Tongue (tissue), 2 donors: ENCODE results near the gene UCHL3. TPM values are rescaled to one million over a fixed set of nuclear protein-coding genes. Genes with fewer than 3 reads are reported as not detected.
"Not testable (repeated sequence)": the region's sequence is repeated elsewhere in the genome, so short reads cannot be mapped to it uniquely, and the experiment has no call there.

Experiments used
- DNase-seq: peaks from one replicate; pipeline ENCODE4 v3.0.0-alpha.2; 2015
- total RNA-seq: library from RNA; depleted of rRNA; stranded (reverse); fragments of >200 nt; gene quantifications from one replicate; pipeline ENCODE4 v1.2.3, GENCODE V29; 2014

UCHL3 gene
- 18.5 TPM for total RNA-seq

DNA sequence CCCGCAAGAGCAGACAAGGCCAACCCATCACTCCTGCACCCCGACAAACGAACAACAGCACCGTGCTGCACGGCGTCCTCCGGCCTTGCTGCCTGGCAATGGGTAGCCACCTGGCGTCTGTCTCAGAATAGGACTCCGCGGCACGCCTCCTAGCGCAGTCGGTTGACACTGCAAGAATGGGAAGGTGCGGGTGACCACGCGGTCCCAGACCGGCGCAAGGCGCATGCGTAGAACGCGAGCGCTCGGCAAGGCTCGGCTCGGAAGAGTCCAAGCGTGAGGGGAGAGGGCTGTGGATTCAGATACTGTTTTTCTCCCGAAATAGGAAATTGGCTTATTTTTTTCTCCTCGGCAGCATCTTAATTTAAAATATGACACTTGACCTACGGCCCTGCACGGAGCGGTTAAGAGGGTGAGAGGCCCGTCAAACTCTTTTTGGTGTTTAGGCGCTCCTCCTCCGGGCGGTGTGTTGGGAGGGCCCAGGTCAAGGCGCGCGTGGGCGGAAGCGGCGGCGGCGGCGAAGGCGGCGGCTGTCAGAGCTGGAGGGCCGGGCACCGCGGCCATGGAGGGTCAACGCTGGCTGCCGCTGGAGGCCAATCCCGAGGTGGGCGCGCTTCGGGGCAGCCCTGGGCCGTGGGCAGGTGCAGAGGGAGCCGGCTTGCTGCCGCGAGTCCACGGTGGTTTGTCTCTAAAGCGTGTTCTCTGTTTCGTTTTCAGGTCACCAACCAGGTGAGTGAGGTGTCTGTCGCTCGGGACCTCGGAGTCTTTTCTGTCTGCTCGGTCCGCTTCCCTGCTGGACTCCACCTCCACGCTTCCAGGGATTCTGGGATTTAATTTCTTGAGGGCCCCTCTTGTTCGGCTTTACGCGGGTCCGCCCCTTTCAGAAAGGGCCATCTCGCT lies at the start of gene UCHL3:
TSS of gene UCHL3 (plus strand) at position 530 of the 897 bp plus-strand sequence. CDS start at position 560, 30 bp downstream.
- DNase-seq = peak; percentile 98

DNA sequence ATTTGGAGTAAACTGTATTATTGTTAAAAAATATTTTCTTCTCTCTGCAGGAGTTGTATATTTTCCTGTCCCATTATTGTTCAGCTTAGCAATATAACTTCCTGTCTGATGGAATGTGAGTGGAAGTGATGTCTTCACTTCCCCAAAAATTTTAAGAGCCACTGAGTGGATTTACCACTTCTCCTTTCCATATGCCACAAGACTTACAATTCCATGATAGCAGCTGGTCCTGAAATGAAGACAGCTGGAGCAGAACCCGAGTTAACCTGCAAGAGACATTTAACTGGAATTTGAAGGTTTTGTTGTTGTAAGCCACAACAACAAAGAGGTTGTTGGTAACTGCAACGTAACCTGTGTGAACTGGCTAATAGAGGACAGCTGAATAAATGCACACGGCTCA lies 44.3 kb upstream of the UCHL3 start:
- peak; percentile 15 for DNase-seq

DNA sequence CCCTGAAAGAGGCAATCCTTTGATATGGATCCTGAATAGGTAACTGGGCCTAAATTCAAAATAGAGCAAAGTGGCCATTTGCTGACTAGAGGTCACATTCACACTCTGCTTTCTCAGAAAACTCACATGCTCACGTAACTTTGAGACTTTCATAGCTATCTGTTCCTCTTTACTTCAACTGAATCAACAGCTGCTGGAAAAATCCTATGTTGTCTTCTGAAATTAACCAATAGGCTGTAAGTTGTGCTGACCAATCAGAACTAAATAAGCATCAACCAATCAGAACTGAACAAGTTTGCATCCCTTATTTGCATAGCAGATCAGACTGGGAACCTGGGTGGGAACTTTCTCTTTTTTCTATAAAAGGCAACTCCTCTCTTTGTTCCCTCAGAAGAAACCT lies 43.6 kb upstream of the UCHL3 start:
- no peak for DNase-seq

DNA sequence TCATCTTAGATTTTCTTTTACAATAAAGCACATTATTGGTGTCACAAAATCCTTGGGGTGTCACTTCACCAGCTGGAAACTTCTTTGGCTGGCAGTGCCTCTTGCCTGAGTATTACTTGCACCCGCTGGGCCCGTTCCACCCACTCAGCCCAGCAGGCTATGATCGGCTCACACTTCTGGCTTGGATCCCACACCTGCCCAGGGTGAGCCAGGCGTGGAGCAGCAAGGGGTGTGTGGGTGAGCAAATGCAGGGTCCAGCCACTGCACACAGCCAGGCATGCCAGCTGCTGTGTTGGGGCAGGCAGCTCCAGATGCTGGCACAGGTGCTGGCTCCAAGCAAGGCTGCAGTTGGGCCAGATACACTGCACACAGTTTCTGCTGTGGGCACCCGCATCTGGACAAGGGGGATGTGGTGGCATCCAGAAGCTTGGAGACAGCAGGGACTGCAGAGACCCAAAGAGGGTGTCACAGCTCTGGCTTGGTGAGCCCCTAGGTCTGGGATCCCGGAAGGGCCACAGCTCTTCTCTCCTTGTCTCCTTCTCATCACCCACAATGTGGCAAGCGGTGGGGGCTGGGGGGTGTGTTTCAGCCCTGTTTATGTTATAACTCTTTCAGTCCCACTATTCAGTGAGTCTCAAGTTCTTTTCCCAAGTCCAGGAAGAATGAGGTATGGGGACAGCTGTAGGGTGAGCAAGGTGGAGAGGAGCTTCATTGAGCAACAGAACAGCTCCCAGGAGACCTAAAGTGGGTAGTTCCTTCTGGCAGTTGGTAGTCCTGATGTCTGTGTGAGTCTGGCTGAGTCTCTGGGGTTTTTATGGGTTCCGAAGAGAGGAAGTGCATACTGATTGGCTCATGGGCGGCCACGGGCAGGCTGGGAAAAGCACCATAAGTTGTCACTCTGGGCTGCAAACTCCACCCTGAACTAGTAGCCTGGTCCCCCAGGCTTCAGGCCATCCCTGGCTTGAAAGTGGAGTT lies 42.3 kb upstream of the UCHL3 start:
- DNase-seq = peak; percentile 51

GRCh38 chr13:75508002-75508548 lies 41.5 kb upstream of the UCHL3 start:
- no peak for DNase-seq

DNA sequence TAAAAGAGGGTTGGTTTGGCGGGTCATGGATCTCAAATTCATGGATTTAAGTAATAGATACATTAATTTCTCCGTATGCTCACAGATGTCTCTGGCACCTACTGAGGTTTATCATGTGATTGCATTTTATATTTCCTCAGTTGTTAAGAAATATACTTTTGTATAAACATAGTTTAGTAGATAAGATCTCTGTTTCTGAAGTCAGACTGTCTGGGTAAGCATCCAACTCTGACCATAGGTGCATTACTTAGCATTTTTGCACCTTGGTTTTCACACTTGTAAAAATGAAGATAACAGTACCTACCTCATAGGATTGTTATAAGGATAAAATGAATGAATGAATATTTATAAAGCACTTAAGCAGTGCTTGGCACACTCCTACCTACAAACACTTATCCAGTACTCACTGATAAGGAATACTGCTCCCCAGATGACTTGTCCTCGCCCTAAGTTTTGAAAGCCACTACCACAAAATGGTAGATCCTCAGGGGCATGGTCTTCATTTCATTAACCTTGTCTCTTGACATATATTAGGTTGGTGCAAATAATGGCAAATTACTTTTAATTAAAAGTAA lies 38.5 kb upstream of the UCHL3 start:
- DNase-seq = no peak

- peak; percentile 10 for DNase-seq
Observed at GRCh38 chr13:75512253-75512652, 37.3 kb upstream of the UCHL3 start.

- no peak for DNase-seq
Observed at GRCh38 chr13:75513271-75513670, 36.3 kb upstream of the UCHL3 start.

DNA sequence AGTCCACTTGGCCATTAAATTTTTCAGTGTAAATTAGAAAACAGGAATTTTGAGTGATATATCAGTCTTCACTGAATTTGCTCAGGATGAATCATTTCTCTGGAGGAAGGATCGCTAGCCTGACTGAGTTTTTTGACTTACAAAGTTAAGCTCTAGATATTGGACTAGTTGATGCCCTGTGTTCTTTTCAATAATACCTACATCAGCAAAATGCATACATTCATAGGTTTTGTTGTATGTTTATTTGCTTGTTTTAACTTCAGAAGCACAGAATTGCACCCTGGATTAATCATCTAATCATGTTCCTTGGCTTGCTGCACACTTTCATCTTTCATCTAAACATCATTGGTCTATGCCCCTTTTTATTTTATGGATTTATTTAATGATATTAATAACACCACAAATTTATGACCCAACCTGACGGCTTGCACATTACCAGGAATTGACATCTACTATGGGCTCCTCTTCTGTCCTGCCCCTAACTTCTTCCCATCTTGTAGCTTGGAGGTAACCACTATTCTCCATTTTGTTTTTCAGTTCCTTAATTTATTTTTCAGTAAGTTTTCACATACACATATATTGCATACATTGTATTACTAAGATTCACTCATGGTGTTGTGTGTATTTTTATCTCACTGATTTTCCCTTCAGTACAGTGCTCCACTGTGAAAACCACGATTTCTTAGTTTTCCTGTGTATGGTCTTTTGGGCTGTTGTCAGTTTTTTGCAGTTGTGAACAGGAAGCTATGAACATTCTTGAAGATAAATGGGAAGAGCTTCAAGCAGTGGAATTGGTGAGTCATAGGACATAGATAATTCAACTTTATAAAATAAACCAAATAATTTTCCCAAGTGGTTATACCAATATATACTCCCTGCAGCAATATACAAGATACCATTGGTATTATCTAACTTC lies 35.3 kb upstream of the UCHL3 start:
- no peak for DNase-seq

- DNase-seq = no peak
Observed at GRCh38 chr13:75518439-75519088, 31.0 kb upstream of the UCHL3 start.

DNA sequence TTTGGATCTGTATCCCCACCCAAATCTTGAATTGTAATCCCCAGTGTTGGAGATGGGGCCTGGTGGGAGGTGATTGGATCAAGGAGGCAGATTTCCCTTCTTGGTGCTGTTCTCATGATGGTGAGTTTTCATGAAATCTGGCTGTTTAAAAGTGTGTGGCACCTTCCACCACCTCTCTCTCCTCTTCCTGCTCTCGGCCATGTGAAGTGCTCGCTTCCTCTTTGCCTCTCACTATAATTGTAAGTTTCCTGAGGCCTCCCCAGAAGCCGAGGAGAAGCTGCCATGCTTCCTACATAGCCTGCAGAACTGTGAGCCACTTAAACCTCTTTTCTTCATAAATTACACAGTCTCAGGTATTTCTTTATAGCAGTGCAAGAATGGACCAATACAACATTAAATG lies 27.6 kb upstream of the UCHL3 start:
- DNase-seq = no peak

DNA sequence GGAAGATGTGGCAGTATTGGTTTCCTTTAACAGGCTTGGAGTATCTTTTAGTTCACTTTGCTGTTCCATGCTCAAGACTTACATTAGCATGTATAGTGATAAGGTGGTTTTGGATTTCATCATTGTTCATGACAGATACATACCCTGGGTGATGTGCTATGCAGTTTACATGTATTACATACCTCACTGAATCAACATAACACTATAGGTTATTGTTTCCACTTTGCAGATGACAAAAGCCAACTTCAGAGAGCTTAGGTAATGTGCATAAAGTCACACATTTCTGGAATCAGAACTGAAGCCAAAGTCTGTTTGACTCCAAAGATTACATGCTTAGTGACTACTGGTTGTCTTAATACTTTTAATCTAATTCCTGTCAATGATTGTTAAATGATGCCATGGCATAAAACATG lies 19.0 kb upstream of the UCHL3 start:
- DNase-seq = no peak

- no peak for DNase-seq
Observed at GRCh38 chr13:75533861-75534260, 15.7 kb upstream of the UCHL3 start.

DNA sequence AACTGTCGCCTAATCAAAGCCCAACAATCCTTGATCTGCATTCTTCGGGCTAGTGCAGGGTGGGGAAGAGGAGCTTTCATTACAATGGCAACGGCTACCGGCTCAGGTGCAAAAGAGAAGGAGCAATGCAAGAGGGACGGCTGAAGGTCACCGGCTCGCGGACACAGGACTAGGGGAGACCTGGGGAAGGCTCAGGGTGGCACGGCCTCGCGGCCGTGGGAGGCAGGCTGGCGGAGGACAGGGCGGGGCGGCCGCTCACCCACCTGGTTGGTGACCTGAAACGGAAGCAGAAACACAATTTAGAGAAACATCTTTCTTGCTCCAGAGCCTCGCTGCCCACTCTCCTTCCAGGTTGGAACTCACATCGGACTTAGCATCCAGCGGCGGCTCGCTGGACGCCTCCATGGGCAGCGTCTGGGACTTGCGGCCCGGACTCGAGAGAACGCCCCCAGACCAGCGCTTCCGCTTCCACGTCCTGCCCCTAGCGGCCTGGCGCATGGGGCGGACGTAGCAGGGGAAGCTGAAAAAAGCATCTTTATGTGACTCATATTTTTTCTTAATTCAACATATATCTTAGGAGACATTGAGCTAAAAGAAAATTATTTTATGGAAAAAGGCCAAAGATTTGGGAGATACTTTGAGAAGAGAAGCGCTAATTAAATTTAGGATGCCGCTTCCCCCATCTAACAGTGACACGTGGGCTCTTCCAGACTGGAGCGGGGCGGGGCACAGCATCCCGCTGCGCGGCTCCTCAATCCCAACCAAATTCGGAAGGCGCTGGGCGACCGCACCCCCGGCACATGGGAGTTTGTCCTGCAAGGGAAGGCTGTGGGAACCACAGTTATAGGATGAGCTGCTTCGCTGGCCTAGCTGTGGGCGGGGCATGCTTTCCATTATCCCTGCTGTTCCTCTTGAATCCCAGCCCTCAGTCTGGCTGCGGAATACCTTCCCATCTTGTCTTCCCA lies 11.9 kb upstream of the UCHL3 start, which contains the start of gene COMMD6:
TSS of gene COMMD6 (minus strand) at position 441 of the 965 bp plus-strand sequence. CDS start at position 405, 36 bp downstream.
- DNase-seq = peak; percentile 91

DNA sequence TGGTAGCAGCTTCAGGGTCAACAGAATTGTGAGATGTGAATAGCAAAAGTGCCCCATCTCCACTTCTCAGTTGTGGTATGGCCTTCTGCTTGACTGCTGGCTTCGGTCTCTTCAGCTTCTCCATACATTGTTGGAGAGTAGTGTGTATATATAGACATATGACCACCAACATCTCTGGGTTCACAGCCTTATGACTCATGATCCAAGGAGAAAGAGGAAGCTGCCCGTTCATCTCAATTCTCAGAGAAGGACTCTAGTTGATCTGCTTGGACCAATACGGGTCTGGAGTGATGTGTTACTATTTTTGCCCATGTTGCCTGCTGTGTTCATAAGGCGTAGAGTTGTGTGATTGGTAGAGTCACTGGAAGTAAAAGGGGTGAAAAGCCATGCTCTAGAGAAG lies 8.3 kb upstream of the UCHL3 start:
- DNase-seq = no peak

GRCh38 chr13:75541961-75542360 lies 7.6 kb upstream of the UCHL3 start:
- DNase-seq = no peak

DNA sequence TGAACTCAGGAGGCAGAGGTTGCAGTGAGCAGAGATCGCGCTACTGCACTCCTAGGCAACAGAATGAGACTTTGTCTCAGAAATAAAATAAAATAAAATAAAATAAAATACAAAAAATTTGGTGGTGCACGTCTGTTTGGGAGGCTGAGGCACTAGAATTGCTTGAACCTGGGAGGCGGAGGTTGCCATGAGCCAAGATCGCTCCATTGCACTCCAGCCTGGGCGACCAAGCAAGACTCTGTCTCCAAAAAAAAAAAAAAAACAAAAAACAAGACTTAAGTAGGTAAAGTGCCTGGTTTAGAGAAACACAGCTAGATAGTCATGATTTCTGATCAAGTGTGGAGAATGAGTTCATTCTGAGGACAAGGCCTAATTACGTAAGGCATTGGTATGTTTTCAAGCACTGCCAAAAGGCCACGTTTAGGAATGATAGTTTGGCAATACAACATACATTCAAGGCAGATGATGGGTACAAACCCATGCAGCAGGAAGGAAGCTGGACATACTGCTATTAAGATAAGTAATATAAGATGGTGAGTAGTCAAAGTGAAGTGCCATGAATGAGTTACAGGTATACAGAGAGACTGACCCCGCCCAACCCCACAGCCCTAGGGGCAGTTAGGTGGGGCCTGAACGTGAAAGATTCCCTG lies 4.8 kb upstream of the UCHL3 start:
- no peak for DNase-seq

DNA sequence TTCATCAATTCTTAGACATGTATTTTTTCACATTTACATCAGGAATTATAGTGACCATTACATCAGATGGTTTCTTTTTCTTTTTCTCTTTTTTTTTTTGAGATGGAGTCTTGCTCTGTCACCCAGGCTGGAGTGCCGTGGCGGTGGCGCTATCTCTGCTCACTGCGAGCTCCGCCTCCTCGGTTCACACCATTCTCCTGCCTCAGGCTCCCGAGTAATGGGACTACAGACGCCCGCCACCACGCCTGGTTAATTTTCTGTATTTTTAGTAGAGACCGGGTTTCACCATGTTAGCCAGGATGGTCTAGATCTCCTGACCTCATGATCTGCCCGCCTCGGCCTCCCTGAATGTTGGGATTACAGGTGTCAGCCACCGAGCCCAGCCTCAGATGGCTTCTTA lies 4.2 kb upstream of the UCHL3 start:
- not testable (repeated sequence) for DNase-seq

GRCh38 chr13:75547917-75548316 lies 1.7 kb upstream of the UCHL3 start:
- DNase-seq = no peak
